ENCODE data around the gene MYO3B.
"Not testable (repeated sequence)": the region's sequence is repeated elsewhere in the genome, so short reads cannot be mapped to it uniquely, and the experiment has no call there.

MYO3B gene

GRCh38 chr2:170582751-170583463 lies 405.0 kb downstream of the MYO3B start:
- no peak for DNase-seq (ENCODE audit: low read depth in 4 of 4, low spot score in 1 of 4)

- no peak for DNase-seq (ENCODE audit: low read depth in 4 of 4, low spot score in 1 of 4)
Observed at GRCh38 chr2:170585067-170585466, 407.1 kb downstream of the MYO3B start.

GRCh38 chr2:170586571-170587095 lies 408.7 kb downstream of the MYO3B start:
- DNase-seq (ENCODE audit: low read depth in 4 of 4, low spot score in 1 of 4): no peak

- DNase-seq (ENCODE audit: low read depth in 4 of 4, low spot score in 1 of 4): no peak
Observed at GRCh38 chr2:170587117-170587516, 409.2 kb downstream of the MYO3B start.

- no peak for DNase-seq (ENCODE audit: low read depth in 4 of 4, low spot score in 1 of 4)
Observed at GRCh38 chr2:170587922-170588321, 410.0 kb downstream of the MYO3B start.

GRCh38 chr2:170588729-170589128 lies 410.8 kb downstream of the MYO3B start:
- no peak for DNase-seq (ENCODE audit: low read depth in 4 of 4, low spot score in 1 of 4)

GRCh38 chr2:170596576-170596975 lies 418.6 kb downstream of the MYO3B start:
- DNase-seq (ENCODE audit: low read depth in 4 of 4, low spot score in 1 of 4): no peak

GRCh38 chr2:170598067-170598395 lies 420.1 kb downstream of the MYO3B start:
- DNase-seq (ENCODE audit: low read depth in 4 of 4, low spot score in 1 of 4): no peak

- no peak for DNase-seq (ENCODE audit: low read depth in 4 of 4, low spot score in 1 of 4)
Observed at GRCh38 chr2:170601489-170601888, 423.5 kb downstream of the MYO3B start.

GRCh38 chr2:170605862-170606261 lies 427.9 kb downstream of the MYO3B start:
- DNase-seq (ENCODE audit: low read depth in 4 of 4, low spot score in 1 of 4): no peak

GRCh38 chr2:170607171-170607570 lies 429.2 kb downstream of the MYO3B start:
- no peak for DNase-seq (ENCODE audit: low read depth in 4 of 4, low spot score in 1 of 4)

- no peak for DNase-seq (ENCODE audit: low read depth in 4 of 4, low spot score in 1 of 4)
Observed at GRCh38 chr2:170610615-170611014, 432.7 kb downstream of the MYO3B start.

GRCh38 chr2:170618948-170619347 lies 441.0 kb downstream of the MYO3B start:
- DNase-seq (ENCODE audit: low read depth in 4 of 4, low spot score in 1 of 4): not testable (repeated sequence)

GRCh38 chr2:170635094-170635493 lies 457.1 kb downstream of the MYO3B start:
- DNase-seq (ENCODE audit: low read depth in 4 of 4, low spot score in 1 of 4): not testable (repeated sequence)

GRCh38 chr2:170639635-170640034 lies 461.7 kb downstream of the MYO3B start:
- no peak for DNase-seq (ENCODE audit: low read depth in 4 of 4, low spot score in 1 of 4)

- no peak for DNase-seq (ENCODE audit: low read depth in 4 of 4, low spot score in 1 of 4)
Observed at GRCh38 chr2:170641961-170642360, 464.0 kb downstream of the MYO3B start.

GRCh38 chr2:170643346-170643745 lies 465.4 kb downstream of the MYO3B start:
- no peak for DNase-seq (ENCODE audit: low read depth in 4 of 4, low spot score in 1 of 4)

- no peak for DNase-seq (ENCODE audit: low read depth in 4 of 4, low spot score in 1 of 4)
Observed at GRCh38 chr2:170647741-170648436, 469.9 kb downstream of the MYO3B start.

GRCh38 chr2:170651624-170652325 lies 473.8 kb downstream of the MYO3B start:
- DNase-seq (ENCODE audit: low read depth in 4 of 4, low spot score in 1 of 4): no peak

GRCh38 chr2:170652637-170653417 lies 474.9 kb downstream of the MYO3B start:
- DNase-seq (ENCODE audit: low read depth in 4 of 4, low spot score in 1 of 4): no peak

GRCh38 chr2:170656669-170657068 lies 478.7 kb downstream of the MYO3B start:
- no peak for DNase-seq (ENCODE audit: low read depth in 4 of 4, low spot score in 1 of 4)

Data from stimulated activated CD4-positive, alpha-beta T cell treated with anti-CD3 and anti-CD28 coated beads, Interleukin-1b, Interleukin-23, amount 100 ng/mL, for 24 hours (primary cell).